ENCODE measurements around the gene CENPS.

CENPS gene

GRCh38 chr1:10432910-10433700, 2.9 kb downstream of the CENPS start:
- no CpG with 5 or more reads among the region's 14 CpGs for WGBS, 2 donors (ENCODE audit: extremely low coverage in 2 of 2, insufficient read length in 2 of 2, insufficient replicate concordance in 1 of 2)
- peak overlapping the region in 1 of 2 donors; percentile 16 for H3K4me3 ChIP-seq (ENCODE audit: low read length in 2 of 2)

GRCh38 chr1:10433790-10434189, 3.6 kb downstream of the CENPS start:
- no peak overlapping the region for H2AFZ ChIP-seq (ENCODE audit: low read length)
- no peaks in the 10 kb centered on the region for H3K27me3 ChIP-seq (ENCODE audit: control insufficient read depth in 3 of 3, insufficient read depth in 3 of 3, low read depth in 1 of 3, low read length in 3 of 3)
- no peak overlapping the region for H2AK5ac ChIP-seq (ENCODE audit: low read depth, low read length)
- no peak overlapping the region for H3K14ac ChIP-seq (ENCODE audit: low read length)
- no peak overlapping the region for H3K4me2 ChIP-seq (ENCODE audit: insufficient read depth, low read length, poor library complexity, severe bottlenecking)
- no peak overlapping the region for H2BK5ac ChIP-seq (ENCODE audit: low read length)
- no peak overlapping the region for H3K23ac ChIP-seq (ENCODE audit: low read depth, low read length, poor library complexity)
- H4K8ac ChIP-seq (ENCODE audit: low read depth, low read length), result no peak overlapping the region
- no peaks in the 10 kb centered on the region for H3K9me3 ChIP-seq (replicated peaks in 1 of 2; ENCODE audit: control insufficient read depth in 2 of 2, insufficient read depth in 1 of 2, low read depth in 1 of 2, low read length in 2 of 2)
- H3K79me1 ChIP-seq (ENCODE audit: low read depth, low read length), result peaks cover 12% of the 10 kb centered on the region
- no peak overlapping the region for H3K9ac ChIP-seq (ENCODE audit: low read depth, low read length, poor library complexity)
- H3K4me3 ChIP-seq (ENCODE audit: low read length in 2 of 2), result no peak overlapping the region
- no peak overlapping the region for H2BK15ac ChIP-seq (ENCODE audit: low read length)
- no peak overlapping the region for H3K18ac ChIP-seq (ENCODE audit: low read length)
- H3K4me1 ChIP-seq (ENCODE audit: control insufficient read depth in 2 of 2, insufficient read depth in 1 of 2, low read depth in 1 of 2, low read length in 2 of 2), result peaks cover 8 to 10% of the 10 kb centered on the region in 2 donors
- peaks cover 3 to 26% of the 10 kb centered on the region in 2 donors for H3K36me3 ChIP-seq (replicated peaks in 1 of 2; ENCODE audit: control insufficient read depth in 2 of 2, insufficient read depth in 2 of 2, low read length in 2 of 2)
- H3K4ac ChIP-seq (ENCODE audit: low read length), result no peak overlapping the region
- DNase-seq (ENCODE audit: low spot score), result no peak
- no peak overlapping the region for H4K91ac ChIP-seq (ENCODE audit: low read depth, low read length, poor library complexity)
- WGBS, 2 donors (ENCODE audit: extremely low coverage in 2 of 2, insufficient read length in 2 of 2, insufficient replicate concordance in 1 of 2), result no CpG with 5 or more reads among the region's 11 CpGs
- no peak overlapping the region for H2BK12ac ChIP-seq (ENCODE audit: low read length)
- no peak overlapping the region for H2BK120ac ChIP-seq (ENCODE audit: low read depth, low read length)
- no peak overlapping the region for H3K27ac ChIP-seq (replicated peaks; ENCODE audit: low read length)

More at GRCh38 chr1:10432910-10433700, 2.9 kb downstream of the CENPS start:
- Histone ChIP-seq H3K18ac (ENCODE audit: low read length) (no peak overlapping the region), H2BK12ac (ENCODE audit: low read length) (no peak overlapping the region), H2BK5ac (ENCODE audit: low read length) (no peak overlapping the region), H4K8ac (ENCODE audit: low read depth, low read length) (no peak overlapping the region), H2BK15ac (ENCODE audit: low read length) (no peak overlapping the region), H3K9me3 (replicated peaks in 1 of 2; ENCODE audit: control insufficient read depth in 2 of 2, insufficient read depth in 1 of 2, low read depth in 1 of 2, low read length in 2 of 2) (no peaks in the 10 kb centered on the region), H3K23ac (ENCODE audit: low read depth, low read length, poor library complexity) (no peak overlapping the region), H3K14ac (ENCODE audit: low read length) (no peak overlapping the region), H3K4ac (ENCODE audit: low read length) (no peak overlapping the region), H3K27me3 (ENCODE audit: control insufficient read depth in 3 of 3, insufficient read depth in 3 of 3, low read depth in 1 of 3, low read length in 3 of 3) (no peaks in the 10 kb centered on the region), H3K4me1 (ENCODE audit: control insufficient read depth in 2 of 2, insufficient read depth in 1 of 2, low read depth in 1 of 2, low read length in 2 of 2) (peaks cover 8 to 10% of the 10 kb centered on the region in 2 donors), H2AFZ (ENCODE audit: low read length) (no peak overlapping the region), H4K91ac (ENCODE audit: low read depth, low read length, poor library complexity) (no peak overlapping the region), H3K36me3 (replicated peaks in 1 of 2; ENCODE audit: control insufficient read depth in 2 of 2, insufficient read depth in 2 of 2, low read length in 2 of 2) (peaks cover 3 to 26% of the 10 kb centered on the region in 2 donors), H2BK120ac (ENCODE audit: low read depth, low read length) (no peak overlapping the region), H2AK5ac (ENCODE audit: low read depth, low read length) (no peak overlapping the region), H3K9ac (ENCODE audit: low read depth, low read length, poor library complexity) (no peak overlapping the region), H3K79me1 (ENCODE audit: low read depth, low read length) (peaks cover 11% of the 10 kb centered on the region), H3K27ac (replicated peaks; ENCODE audit: low read length) (no peak overlapping the region), H3K4me2 (ENCODE audit: insufficient read depth, low read length, poor library complexity, severe bottlenecking) (no peak overlapping the region)
- no peak for DNase-seq (ENCODE audit: low spot score)

- H2AFZ ChIP-seq (ENCODE audit: low read length), result no peak overlapping the region
- no peak overlapping the region for H3K14ac ChIP-seq (ENCODE audit: low read length)
Observed at GRCh38 chr1:10434590-10434989, 4.4 kb downstream of the CENPS start.

DNA sequence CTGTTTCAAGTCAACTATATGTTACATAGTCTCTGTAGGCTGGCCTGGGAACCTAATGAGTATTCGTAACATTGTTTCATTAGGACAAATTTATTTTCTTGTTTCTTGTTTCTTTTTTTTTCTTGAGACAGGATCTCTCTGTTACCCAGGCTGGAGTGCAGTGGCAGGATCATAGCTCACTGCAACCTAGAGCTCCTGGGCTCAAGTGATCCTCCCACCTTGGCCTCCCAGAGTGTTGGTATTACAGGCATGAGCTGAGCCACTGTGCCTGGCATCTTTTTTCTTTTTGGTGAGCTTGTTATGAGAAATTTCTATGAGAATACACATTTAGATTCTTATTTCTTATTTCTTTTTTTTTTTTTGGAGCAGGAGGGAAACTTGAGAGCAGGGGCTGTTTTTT, 6.8 kb downstream of the CENPS start:
- WGBS, 2 donors (ENCODE audit: extremely low coverage in 2 of 2, insufficient read length in 2 of 2, insufficient replicate concordance in 1 of 2), result no CpG with 5 or more reads among the region's 1 CpG
- Histone ChIP-seq H3K4me2 (ENCODE audit: insufficient read depth, low read length, poor library complexity, severe bottlenecking) (no peak overlapping the region), H2AK5ac (ENCODE audit: low read depth, low read length) (no peak overlapping the region)

More at GRCh38 chr1:10434590-10434989, 4.4 kb downstream of the CENPS start:
- no peak for DNase-seq (ENCODE audit: low spot score)
- no peak overlapping the region for H2BK120ac ChIP-seq (ENCODE audit: low read depth, low read length)
- no peak overlapping the region for H2AK5ac ChIP-seq (ENCODE audit: low read depth, low read length)
- H3K18ac ChIP-seq (ENCODE audit: low read length), result no peak overlapping the region
- no peak overlapping the region for H2BK15ac ChIP-seq (ENCODE audit: low read length)
- no peak overlapping the region for H3K23ac ChIP-seq (ENCODE audit: low read depth, low read length, poor library complexity)
- no peak overlapping the region for H2BK5ac ChIP-seq (ENCODE audit: low read length)
- H3K4me1 ChIP-seq (ENCODE audit: control insufficient read depth in 2 of 2, insufficient read depth in 1 of 2, low read depth in 1 of 2, low read length in 2 of 2), result peaks cover 8 to 10% of the 10 kb centered on the region in 2 donors
- H3K79me1 ChIP-seq (ENCODE audit: low read depth, low read length), result peaks cover 12% of the 10 kb centered on the region
- no peak overlapping the region for H2BK12ac ChIP-seq (ENCODE audit: low read length)
- H3K4me3 ChIP-seq (ENCODE audit: low read length in 2 of 2), result no peak overlapping the region
- no peak overlapping the region for H4K8ac ChIP-seq (ENCODE audit: low read depth, low read length)
- no peak overlapping the region for H3K9ac ChIP-seq (ENCODE audit: low read depth, low read length, poor library complexity)
- no peak overlapping the region for H4K91ac ChIP-seq (ENCODE audit: low read depth, low read length, poor library complexity)
- H3K9me3 ChIP-seq (replicated peaks in 1 of 2; ENCODE audit: control insufficient read depth in 2 of 2, insufficient read depth in 1 of 2, low read depth in 1 of 2, low read length in 2 of 2), result no peaks in the 10 kb centered on the region
- H3K27me3 ChIP-seq (ENCODE audit: control insufficient read depth in 3 of 3, insufficient read depth in 3 of 3, low read depth in 1 of 3, low read length in 3 of 3), result no peaks in the 10 kb centered on the region
- H3K36me3 ChIP-seq (replicated peaks in 1 of 2; ENCODE audit: control insufficient read depth in 2 of 2, insufficient read depth in 2 of 2, low read length in 2 of 2), result peaks cover 3 to 26% of the 10 kb centered on the region in 2 donors
- no CpG with 5 or more reads among the region's 5 CpGs for WGBS, 2 donors (ENCODE audit: extremely low coverage in 2 of 2, insufficient read length in 2 of 2, insufficient replicate concordance in 1 of 2)
- no peak overlapping the region for H3K4me2 ChIP-seq (ENCODE audit: insufficient read depth, low read length, poor library complexity, severe bottlenecking)
- no peak overlapping the region for H3K27ac ChIP-seq (replicated peaks; ENCODE audit: low read length)
- H3K4ac ChIP-seq (ENCODE audit: low read length), result no peak overlapping the region

More for the DNA sequence above, 6.8 kb downstream of the CENPS start:
- Histone ChIP-seq H3K18ac (ENCODE audit: low read length) (no peak overlapping the region), H3K79me1 (ENCODE audit: low read depth, low read length) (peaks cover 6% of the 10 kb centered on the region), H3K9ac (ENCODE audit: low read depth, low read length, poor library complexity) (no peak overlapping the region), H2BK120ac (ENCODE audit: low read depth, low read length) (no peak overlapping the region), H3K4me3 (ENCODE audit: low read length in 2 of 2) (no peak overlapping the region), H3K4me1 (ENCODE audit: control insufficient read depth in 2 of 2, insufficient read depth in 1 of 2, low read depth in 1 of 2, low read length in 2 of 2) (peaks cover 0 to 3% of the 10 kb centered on the region in 2 donors), H3K36me3 (replicated peaks in 1 of 2; ENCODE audit: control insufficient read depth in 2 of 2, insufficient read depth in 2 of 2, low read length in 2 of 2) (peaks cover 3 to 43% of the 10 kb centered on the region in 2 donors), H3K23ac (ENCODE audit: low read depth, low read length, poor library complexity) (no peak overlapping the region), H3K9me3 (replicated peaks in 1 of 2; ENCODE audit: control insufficient read depth in 2 of 2, insufficient read depth in 1 of 2, low read depth in 1 of 2, low read length in 2 of 2) (no peaks in the 10 kb centered on the region), H3K27ac (replicated peaks; ENCODE audit: low read length) (no peak overlapping the region), H2BK5ac (ENCODE audit: low read length) (no peak overlapping the region), H4K8ac (ENCODE audit: low read depth, low read length) (no peak overlapping the region), H3K14ac (ENCODE audit: low read length) (no peak overlapping the region), H3K4ac (ENCODE audit: low read length) (no peak overlapping the region), H2AFZ (ENCODE audit: low read length) (no peak overlapping the region), H2BK12ac (ENCODE audit: low read length) (no peak overlapping the region), H4K91ac (ENCODE audit: low read depth, low read length, poor library complexity) (no peak overlapping the region), H2BK15ac (ENCODE audit: low read length) (no peak overlapping the region), H3K27me3 (ENCODE audit: control insufficient read depth in 3 of 3, insufficient read depth in 3 of 3, low read depth in 1 of 3, low read length in 3 of 3) (no peaks in the 10 kb centered on the region)
- DNase-seq (ENCODE audit: low spot score), result no peak

All from neuronal stem cell (in vitro differentiated cells).